NOMO-1 treated with DMSO at 0.1 percent for 48 hours (cell line): Measurements from ENCODE around the gene FAM162B.
"Not testable (repeated sequence)": the region's sequence is repeated elsewhere in the genome, so short reads cannot be mapped to it uniquely, and the experiment has no call there.

Experiments
- DNase-seq: peaks from one replicate; lab custom pipeline; 2025; ENCODE audit not compliant: unreplicated experiment; lab: John Stamatoyannopoulos, UW

The FAM162B gene

GRCh38 chr6:116764961-116765841 lies at the start of gene FAM162B:
FAM162B (minus strand) TSS chr6:116765719; CDS start chr6:116765576, 143 bp downstream.
- no peak for DNase-seq

DNA sequence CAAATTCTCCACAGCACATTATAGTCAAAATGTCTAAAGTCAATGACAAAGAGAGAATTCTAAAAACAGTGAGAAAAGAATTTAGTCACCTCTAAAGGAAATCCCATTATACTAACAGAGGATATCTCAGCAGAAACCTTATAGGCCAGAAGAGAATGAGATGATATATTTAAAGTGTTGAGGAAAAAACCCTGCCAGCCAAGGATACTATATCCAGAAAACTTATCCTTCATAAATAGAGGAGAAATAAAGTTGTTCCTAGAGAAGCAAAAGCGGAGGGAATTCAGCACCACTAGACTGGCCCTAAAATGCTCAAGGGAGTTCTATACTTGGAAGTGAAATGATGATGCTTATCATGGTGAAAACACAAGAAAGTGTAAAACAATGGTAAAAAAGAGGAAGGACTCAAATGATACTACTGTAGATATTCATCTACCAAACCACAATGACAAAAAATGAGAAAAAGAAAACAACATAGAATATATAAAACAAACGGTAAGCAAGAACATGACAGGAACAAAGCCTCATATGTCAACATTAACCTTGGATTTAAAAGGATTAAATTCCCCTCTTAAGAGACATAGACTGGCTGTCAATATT lies 46.6 kb upstream of the FAM162B start:
- no peak for DNase-seq

GRCh38 chr6:116801971-116802370 lies 36.5 kb upstream of the FAM162B start:
- no peak for DNase-seq

DNA sequence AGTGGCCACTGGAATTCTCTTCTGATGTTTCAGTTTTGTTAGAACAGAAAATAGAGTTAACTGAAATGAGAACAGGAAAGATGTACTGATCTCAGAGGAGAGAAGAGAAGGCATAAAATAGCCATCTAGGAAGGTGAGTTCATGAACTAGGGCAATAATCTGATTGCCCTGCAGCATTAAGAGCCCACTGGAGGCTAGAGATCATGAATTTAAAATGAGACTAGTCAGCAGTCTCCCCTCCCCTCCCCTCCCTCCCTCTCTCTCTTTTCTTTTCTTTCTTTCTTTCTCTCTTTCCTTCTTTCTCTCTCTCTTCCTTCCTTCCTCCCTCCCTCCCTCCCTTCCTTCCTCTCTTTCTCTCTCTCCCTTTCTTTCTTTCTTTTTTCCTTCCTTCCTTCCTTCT lies 34.4 kb upstream of the FAM162B start:
- no peak for DNase-seq

DNA sequence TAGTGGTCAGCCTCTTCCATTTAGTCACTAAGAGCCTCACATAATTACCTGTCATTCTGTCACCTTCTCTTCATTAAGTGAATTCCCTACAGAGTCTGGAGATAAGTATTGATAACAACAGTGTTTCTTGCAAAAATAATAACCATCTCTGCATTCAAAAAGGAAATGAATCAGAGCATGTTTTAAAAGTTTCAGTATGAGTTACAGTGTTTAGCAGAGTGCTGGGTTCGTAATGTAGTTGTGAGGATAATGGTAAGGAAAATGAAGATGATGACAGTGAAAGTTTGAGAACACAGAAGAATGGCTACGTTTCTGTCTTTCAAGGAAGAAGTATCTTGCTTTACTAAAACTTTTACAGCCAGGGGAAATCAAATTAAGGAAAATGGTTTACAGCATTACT lies 32.1 kb upstream of the FAM162B start:
- no peak for DNase-seq

DNA sequence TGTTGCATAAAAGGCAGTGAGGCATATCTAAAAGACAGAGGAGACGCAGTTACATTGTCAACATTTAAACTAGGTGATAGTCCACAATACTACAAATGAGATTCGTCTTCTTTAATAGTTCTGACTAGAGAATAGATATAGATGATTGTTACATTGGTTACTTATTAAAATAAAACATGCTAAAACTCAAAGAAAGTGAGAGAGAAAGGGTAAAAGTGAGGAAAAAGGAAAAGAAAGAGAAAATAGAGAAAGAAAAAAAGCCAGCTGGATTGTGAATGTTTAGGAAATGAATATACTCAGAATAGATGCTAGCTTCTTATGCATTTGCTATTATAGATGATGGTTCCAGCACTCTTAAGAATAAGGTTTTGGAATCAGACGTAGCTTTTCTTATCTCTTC lies 27.7 kb upstream of the FAM162B start:
- DNase-seq: no peak

GRCh38 chr6:116783852-116784251 lies 18.3 kb upstream of the FAM162B start:
- no peak for DNase-seq

GRCh38 chr6:116779573-116780164 lies 14.2 kb upstream of the FAM162B start:
- peak; percentile 37 for DNase-seq

DNA sequence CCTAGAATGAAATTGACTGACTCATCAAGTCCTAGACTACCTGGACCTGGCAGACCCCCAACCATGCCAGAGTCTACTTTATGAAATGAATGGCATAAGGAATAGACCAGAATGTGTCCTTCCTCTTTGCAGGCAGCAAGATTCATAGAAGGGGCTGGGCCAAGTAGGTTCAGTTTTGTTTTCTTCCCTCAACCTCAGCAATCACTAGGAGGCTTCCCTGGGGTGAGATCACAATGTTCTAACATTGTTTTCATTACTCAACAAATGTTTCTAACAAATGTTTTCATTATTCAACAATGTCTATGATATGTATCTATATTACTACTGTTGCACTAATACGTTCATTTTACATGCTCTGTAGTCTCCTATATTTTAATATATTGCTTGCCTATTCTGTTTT lies 8.4 kb upstream of the FAM162B start:
- no peak for DNase-seq

- no peak for DNase-seq
These were observed 6.9 kb upstream of the FAM162B start for GRCh38 chr6:116772450-116772849.

DNA sequence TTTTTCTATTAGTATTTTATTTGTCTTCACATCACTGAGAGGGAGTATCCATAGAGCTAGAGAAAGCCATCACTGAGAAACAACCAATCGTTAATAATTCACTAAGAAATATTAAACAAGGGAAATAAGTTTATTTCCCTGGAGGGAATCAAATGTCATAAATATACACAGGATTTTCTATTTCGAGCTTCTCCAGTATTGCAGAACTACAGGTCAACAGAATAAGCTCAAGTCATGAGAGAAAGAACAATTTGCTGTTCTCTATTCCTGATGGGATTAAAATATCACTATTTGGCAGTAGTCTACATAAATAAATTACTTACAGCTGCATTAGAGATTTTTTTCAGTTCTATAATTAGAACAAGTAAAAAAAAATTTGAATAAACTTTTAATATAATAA lies 2.2 kb upstream of the FAM162B start:
- no peak for DNase-seq

DNA sequence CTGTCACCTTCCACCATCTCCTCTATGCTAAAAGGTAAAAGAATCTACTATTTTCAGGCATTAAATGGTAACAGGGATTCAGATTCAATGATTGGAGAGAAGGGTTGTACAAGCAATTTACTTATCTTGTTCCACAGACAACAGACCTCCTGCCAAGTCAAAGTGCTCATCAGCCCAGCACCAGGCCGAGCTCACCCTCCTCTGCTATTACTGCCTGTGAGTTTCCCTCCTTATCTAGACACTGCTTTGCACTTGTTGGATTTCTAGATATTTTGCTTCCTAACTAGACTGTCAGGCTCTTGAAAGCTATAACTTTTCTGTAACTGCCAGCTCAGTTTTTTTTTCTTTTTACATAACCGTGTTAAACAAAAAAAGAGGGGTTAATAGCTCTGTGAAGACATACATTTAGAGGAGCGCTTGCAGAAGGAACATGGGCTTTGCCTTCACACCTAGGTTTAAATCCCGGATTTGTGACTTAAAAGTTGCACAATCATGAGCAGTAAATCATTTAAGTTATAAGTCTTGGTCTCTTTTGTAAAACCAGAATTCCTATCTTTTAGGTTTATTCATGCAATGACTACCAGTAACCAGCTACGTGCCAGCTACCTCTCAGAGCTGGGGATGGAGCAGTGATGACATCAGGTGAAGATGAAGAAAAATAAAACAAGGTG lies 1.1 kb upstream of the FAM162B start:
- no peak for DNase-seq

DNA sequence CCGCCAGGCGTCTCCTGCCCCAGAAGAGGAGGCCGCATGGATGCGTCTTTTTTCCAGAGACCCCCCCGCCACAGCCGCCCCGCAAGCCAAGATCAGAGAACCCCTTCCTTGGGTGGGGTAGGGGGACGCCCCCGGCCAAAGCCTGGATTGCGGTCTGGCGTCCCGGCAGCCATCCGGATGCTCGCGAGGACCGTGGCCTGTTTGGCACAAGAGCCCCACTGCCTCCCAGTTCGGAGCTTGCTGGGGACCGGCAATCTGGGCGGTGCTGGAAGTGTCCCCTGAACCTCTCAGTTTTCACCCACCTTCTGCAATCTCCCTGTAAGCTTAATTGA lies 924 bp downstream of the FAM162B start:
- DNase-seq: no peak

DNA sequence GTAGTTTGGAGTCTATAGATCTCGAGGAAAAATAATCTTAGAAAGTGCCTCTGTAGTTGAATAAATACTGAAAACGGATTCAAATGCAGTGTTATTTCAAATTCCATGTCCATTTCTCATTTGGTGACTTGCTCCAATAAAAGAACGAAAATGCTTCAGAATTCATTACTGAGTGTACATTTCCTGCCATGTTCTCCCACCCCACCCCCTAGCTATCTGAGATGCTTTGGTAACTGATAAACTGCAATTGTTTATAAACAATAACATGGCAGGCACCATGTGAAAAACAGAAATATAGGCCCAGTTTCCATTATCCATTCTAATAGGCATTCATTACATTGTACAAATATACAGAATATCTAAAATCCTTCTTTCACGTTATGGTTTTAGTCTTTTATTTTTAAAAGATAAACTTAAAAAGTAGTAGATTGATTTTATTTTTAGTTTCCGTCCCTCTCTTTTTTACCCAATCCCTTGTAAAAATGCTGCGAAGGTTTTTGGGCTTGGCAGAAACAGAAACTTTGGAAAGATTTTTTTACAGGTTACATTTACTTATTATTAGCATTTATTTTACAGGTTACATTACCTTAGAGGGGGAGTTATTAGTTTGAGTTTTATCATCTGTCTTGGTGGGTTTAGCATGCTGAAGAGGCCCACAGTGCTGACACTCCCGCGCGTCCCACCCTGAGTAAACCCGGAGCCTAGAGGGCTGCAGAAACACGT lies 1.5 kb downstream of the FAM162B start:
- no peak for DNase-seq

- DNase-seq: no peak
These were observed 2.5 kb downstream of the FAM162B start for GRCh38 chr6:116763048-116763447.

GRCh38 chr6:116762235-116762634 lies 3.3 kb downstream of the FAM162B start:
- DNase-seq: no peak

DNA sequence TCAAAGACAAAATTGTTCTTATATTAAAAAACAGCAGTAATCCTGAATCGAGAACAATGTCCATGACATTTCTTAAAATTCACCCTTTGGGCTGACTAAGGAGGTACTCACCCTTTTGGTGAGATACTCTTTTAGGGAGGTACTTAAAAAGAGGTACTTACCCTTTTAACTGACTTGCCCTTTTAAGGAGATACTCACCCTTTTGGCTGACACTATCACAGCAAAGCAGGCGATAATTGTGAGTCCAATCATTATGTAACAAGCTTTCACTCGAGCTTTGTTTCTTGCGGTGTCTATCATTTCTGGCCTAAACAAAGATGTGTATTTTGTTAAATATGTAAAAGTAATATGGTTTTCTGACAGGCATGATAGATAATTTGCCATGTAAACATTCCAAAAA lies 3.7 kb downstream of the FAM162B start:
- DNase-seq: no peak

- no peak for DNase-seq
These were observed 20.3 kb downstream of the FAM162B start for GRCh38 chr6:116745176-116745575.

GRCh38 chr6:116741571-116741970 lies 23.9 kb downstream of the FAM162B start:
- DNase-seq: no peak

DNA sequence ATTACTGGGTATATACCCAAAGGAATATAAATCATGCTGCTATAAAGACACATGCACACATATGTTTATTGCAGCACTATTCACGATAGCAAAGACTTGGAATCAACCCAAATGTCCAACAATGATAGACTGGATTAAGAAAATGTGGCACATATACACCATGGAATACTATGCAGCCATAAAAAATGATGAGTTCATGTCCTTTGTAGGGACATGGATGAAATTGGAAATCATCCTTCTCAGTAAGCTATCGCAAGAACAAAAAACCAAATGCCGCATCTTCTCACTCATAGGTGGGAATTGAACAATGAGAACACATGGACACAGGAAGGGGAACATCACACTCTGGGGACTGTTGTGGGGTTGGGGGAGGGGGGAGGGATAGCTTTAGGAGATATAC lies 25.0 kb downstream of the FAM162B start:
- DNase-seq: not testable (repeated sequence)

DNA sequence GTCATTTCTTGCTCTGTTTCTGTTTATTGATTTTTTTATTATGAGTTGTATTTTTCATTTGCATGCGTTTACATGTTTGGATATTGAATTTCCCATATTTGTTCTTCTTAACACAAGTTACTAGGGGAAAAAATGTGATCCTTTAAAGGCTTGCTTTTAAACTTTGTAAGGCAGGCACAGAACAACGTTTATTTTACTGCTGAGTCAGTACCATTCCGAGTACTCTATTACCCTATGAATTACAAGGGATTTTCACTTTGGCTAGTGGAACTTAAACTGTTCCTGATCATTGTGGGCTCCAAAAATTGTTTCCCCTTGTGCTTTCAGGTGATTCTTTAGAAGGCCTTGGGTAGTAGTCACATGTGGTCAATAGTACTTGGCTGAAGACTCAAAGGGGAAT lies 28.5 kb downstream of the FAM162B start:
- no peak for DNase-seq
